ENCODE measurements around the gene ATP5PO. TPM values are rescaled to one million over a fixed set of nuclear protein-coding genes. Genes with fewer than 3 reads are reported as not detected.

ATP5PO gene
- 100 to 1,000 TPM; 234 to 241 TPM for total RNA-seq

- peaks cover 29% of the 10 kb centered on the region for H3K4me1 Mint-ChIP-seq (ENCODE audit: low read depth)
- peak; percentile 98 for DNase-seq
- peak; percentile 100 for ATAC-seq
- no peaks in the 10 kb centered on the region for H3K9me3 Mint-ChIP-seq
- H3K27ac Mint-ChIP-seq: peak within 1 kb of the TSS; percentile 98
- peaks cover 32% of the 10 kb centered on the region for H3K36me3 Mint-ChIP-seq (ENCODE audit: low read depth)
- no peaks in the 10 kb centered on the region for H3K27me3 Mint-ChIP-seq
- ChIA-PET CTCF (interaction anchor here (1.0 to 2.2 kb wide), 2 partner anchors 8 to 446 kb away, joined by 3 to 11 read pairs; no protein-coding TSS in a partner anchor), POLR2A (interaction anchor here (0.9 to 1.7 kb wide), 4 partner anchors 13 to 178 kb away, joined by 3 to 5 read pairs (median 3); no protein-coding TSS in a partner anchor)
- peak within 1 kb of the TSS; percentile 94 for H3K4me3 Mint-ChIP-seq
- intact Hi-C loops (cut with micrococcal nuclease): loop anchor here (10.0 kb wide), 1 partner anchor 699 kb away; the partner anchor contains the start of gene RCAN1
- TF ChIP-seq CTCF (IDR thresholded peaks at IDR 0.05): no peak
Measured at GRCh38 chr21:33915368-33916199, at the start of gene ATP5PO. TSS of gene ATP5PO (minus strand) at chr21:33915804. CDS start at chr21:33915763, 41 bp downstream.

GRCh38 chr21:33964706-33965325 lies 49.2 kb upstream of the ATP5PO start:
- peaks cover 13% of the 10 kb centered on the region for H3K4me1 Mint-ChIP-seq (ENCODE audit: low read depth)
- CTCF ChIA-PET: interaction anchor here (1.0 to 1.1 kb wide), 2 partner anchors 17 to 41 kb away, joined by 3 to 4 read pairs; no protein-coding TSS in a partner anchor
- no peak overlapping the region for H3K27ac Mint-ChIP-seq
- intact Hi-C loops (cut with micrococcal nuclease): no loop called here
- no peak for ATAC-seq
- POLR2A ChIA-PET: no interaction called here
- TF ChIP-seq CTCF (IDR thresholded peaks at IDR 0.05): no peak
- H3K9me3 Mint-ChIP-seq: peaks cover 10% of the 10 kb centered on the region
- peaks cover 42% of the 10 kb centered on the region for H3K36me3 Mint-ChIP-seq (ENCODE audit: low read depth)
- no peak for DNase-seq
- H3K27me3 Mint-ChIP-seq: no peaks in the 10 kb centered on the region
- no peak overlapping the region for H3K4me3 Mint-ChIP-seq

GRCh38 chr21:33963848-33964555 lies 48.4 kb upstream of the ATP5PO start:
- peaks cover 13% of the 10 kb centered on the region for H3K4me1 Mint-ChIP-seq (ENCODE audit: low read depth)
- no peak for TF ChIP-seq CTCF (IDR thresholded peaks at IDR 0.05)
- H3K9me3 Mint-ChIP-seq: peaks cover 16% of the 10 kb centered on the region
- peaks cover 42% of the 10 kb centered on the region for H3K36me3 Mint-ChIP-seq (ENCODE audit: low read depth)
- no peak overlapping the region for H3K27ac Mint-ChIP-seq
- H3K4me3 Mint-ChIP-seq: no peak overlapping the region
- no peak for DNase-seq
- ChIA-PET POLR2A (interaction anchor here (0.9 to 1.1 kb wide), 2 partner anchors 12 to 15 kb away, joined by 4 read pairs; no protein-coding TSS in a partner anchor), CTCF (interaction anchor here (1.0 to 1.1 kb wide), 2 partner anchors 17 to 40 kb away, joined by 3 to 4 read pairs; no protein-coding TSS in a partner anchor)
- intact Hi-C loops (cut with micrococcal nuclease): no loop called here
- ATAC-seq: no peak
- H3K27me3 Mint-ChIP-seq: no peaks in the 10 kb centered on the region

- ATAC-seq: no peak
- Mint-ChIP-seq H3K27me3 (no peaks in the 10 kb centered on the region), H3K4me1 (ENCODE audit: low read depth) (peaks cover 13% of the 10 kb centered on the region), H3K36me3 (ENCODE audit: low read depth) (peaks cover 46% of the 10 kb centered on the region), H3K4me3 (no peak overlapping the region), H3K27ac (no peak overlapping the region), H3K9me3 (peaks cover 18% of the 10 kb centered on the region)
- TF ChIP-seq CTCF (IDR thresholded peaks at IDR 0.05): no peak
- DNase-seq: no peak
- ChIA-PET CTCF (no interaction called here), POLR2A (interaction anchor here (1.0 to 1.6 kb wide), 5 partner anchors 8 to 13 kb away, joined by 3 to 8 read pairs (median 4); no protein-coding TSS in a partner anchor)
- intact Hi-C loops (cut with micrococcal nuclease): no loop called here
Measured at GRCh38 chr21:33962290-33962689, 46.7 kb upstream of the ATP5PO start.
